Astrocyte (in vitro differentiated cells and primary cell): ENCODE measurements around the gene PDK1.

Experiments
- CTCF ChIP-seq: IDR thresholded peaks from 2 replicates; pipeline ENCODE4 v1.5.1; 2011; ENCODE audit warnings: low read depth, mild to moderate bottlenecking, inconsistent platforms, low read length, moderate library complexity; ENCODE audit not compliant: insufficient read depth
- EZH2 ChIP-seq: IDR thresholded peaks from 2 replicates; pipeline ENCODE4 v1.6.1; 2012; ENCODE audit warnings: mild to moderate bottlenecking, low read length, inconsistent platforms; ENCODE audit not compliant: insufficient read depth

GRCh38 chr2:172613040-172613439, 57.1 kb downstream of the PDK1 start:
- no peak for TF ChIP-seq CTCF
- no peak for TF ChIP-seq EZH2
